HCT116 (cell line): ENCODE data around the gene EMP1. TPM values are rescaled to one million over a fixed set of nuclear protein-coding genes. Genes with fewer than 3 reads are reported as not detected.

Source experiments
- ATAC-seq: fragments of 200-7000 bp; cut with Tn5 transposase; 2 replicates; pipeline ENCODE4 v1.9.1; 2020; ENCODE audit warnings: mild to moderate bottlenecking, moderate library complexity
- BruUV-seq: library from RNA; stranded (reverse); fragments of 400-500 nt; replicated peaks from 2 replicates; lab custom pipeline; 2021; lab: Mats Ljungman, UMichigan
- CTCF ChIA-PET: fragments of 300-600 bp; sonication (Branson Sonifier 250); formaldehyde crosslinking; loops from one replicate; lab custom pipeline; 2021; ENCODE audit warnings: antibody characterized with exemption; lab: Charles Lee
- POLR2A ChIA-PET: fragments of 300-600, 350-600 bp; sonication (Branson Sonifier 250); formaldehyde crosslinking; loops from one replicate; lab custom pipeline; 2021; ENCODE audit warnings: antibody characterized with exemption; lab: Charles Lee
- RAD21 ChIA-PET, 2 experiments: fragments of 300-600 bp; sonication (Branson Sonifier 250); formaldehyde crosslinking; loops; one replicate each; lab custom pipeline; 2023; ENCODE audit warnings: low total read pairs in 2 of 2; ENCODE audit not compliant: uncharacterized antibody in 2 of 2, unreplicated experiment in 2 of 2, low non-redundant PET in 1 of 2; lab: Charles Lee
- DNase-seq: peaks from one replicate; pipeline ENCODE4 v3.0.0-alpha.2; 2010; ENCODE audit warnings: low read depth, low spot score
- H2AFZ ChIP-seq: fragments of 200-600 bp; shearing (Covaris generic), sonication (generic); 2 replicates; pipeline ENCODE4 v1.6.1; 2017; ENCODE audit warnings: low read depth, mixed run types, mixed read lengths, antibody characterized with exemption, low read length; ENCODE audit not compliant: poor library complexity, severe bottlenecking
- H3K27ac ChIP-seq: 2 replicates; pipeline ENCODE4 v1.5.1; 2012; ENCODE audit warnings: low read depth, low read length
- H3K27me3 ChIP-seq: fragments of 200-600 bp; sonication (generic); 2 replicates; pipeline ENCODE4 v1.6.1; 2016; ENCODE audit warnings: mixed run types, low read length, mixed read lengths; ENCODE audit not compliant: insufficient read depth
- H3K36me3 ChIP-seq, 2 experiments: fragments of 200-500 bp in 1 of 2; fragments of 200-600 bp in 1 of 2; sonication (Bioruptor generic) in 1 of 2; sonication (generic) in 1 of 2; 2 replicates each; pipeline versions ENCODE4 v1.5.1 to v1.6.1; 2014 to 2016; ENCODE audit warnings: low read length in 2 of 2, inconsistent platforms in 1 of 2, mixed read lengths in 1 of 2, mixed run types in 1 of 2; ENCODE audit not compliant: insufficient read depth in 2 of 2, control insufficient read depth in 1 of 2
- H3K4me1 ChIP-seq, 2 experiments: fragments of 200-600 bp in 1 of 2; sonication (generic) in 1 of 2; 2 replicates each; pipeline versions ENCODE4 v1.5.1 to v1.6.1; 2012 to 2017; ENCODE audit warnings: low read length in 2 of 2, inconsistent platforms in 1 of 2, mild to moderate bottlenecking in 1 of 2, mixed read lengths in 1 of 2, mixed run types in 1 of 2, moderate library complexity in 1 of 2; ENCODE audit not compliant: insufficient read depth in 2 of 2, control insufficient read depth in 1 of 2
- H3K4me2 ChIP-seq: fragments of 200-600 bp; sonication (generic); 2 replicates; pipeline ENCODE4 v1.6.1; 2017; ENCODE audit warnings: mixed run types, low read length, mixed read lengths
- H3K4me3 ChIP-seq, 2 experiments: fragments of 200-600 bp in 1 of 2; sonication (generic) in 1 of 2; replicated peaks in 1 of 2; 2 replicates each; pipeline ENCODE4 v1.5.1; 2011 to 2016; ENCODE audit warnings: low read length in 2 of 2, control low read depth in 1 of 2, low read depth in 1 of 2, mild to moderate bottlenecking in 1 of 2, mixed read lengths in 1 of 2, mixed run types in 1 of 2
- H3K79me2 ChIP-seq: fragments of 200-600 bp; sonication (generic); 2 replicates; pipeline ENCODE4 v1.6.1; 2017; ENCODE audit warnings: mild to moderate bottlenecking, mixed run types, low read length, moderate library complexity, mixed read lengths; ENCODE audit not compliant: insufficient read depth
- H3K9ac ChIP-seq: fragments of 200-600 bp; sonication (generic); 2 replicates; pipeline ENCODE4 v1.6.1; 2016; ENCODE audit warnings: low read length, mixed read lengths
- H3K9me2 ChIP-seq: fragments of 200-600 bp; sonication (generic), shearing (Covaris generic); 2 replicates; pipeline ENCODE4 v1.6.1; 2017; ENCODE audit warnings: mixed run types, mild to moderate bottlenecking, moderate library complexity; ENCODE audit not compliant: insufficient read depth
- H3K9me3 ChIP-seq, 2 experiments: fragments of 200-500 bp in 1 of 2; fragments of 200-600 bp in 1 of 2; sonication (Bioruptor generic) in 1 of 2; sonication (generic) in 1 of 2; 2 replicates each; pipeline ENCODE4 v1.6.1; 2014 to 2017; ENCODE audit warnings: low read length in 2 of 2, mixed read lengths in 2 of 2, inconsistent platforms in 1 of 2, low read depth in 1 of 2, mild to moderate bottlenecking in 1 of 2, mixed run types in 1 of 2, moderate library complexity in 1 of 2; ENCODE audit not compliant: control insufficient read depth in 1 of 2, insufficient read depth in 1 of 2
- H4K20me1 ChIP-seq: fragments of 200-600 bp; sonication (generic), shearing (Covaris generic); 2 replicates; pipeline ENCODE4 v1.6.1; 2017; ENCODE audit warnings: mixed run types, mild to moderate bottlenecking, moderate library complexity; ENCODE audit not compliant: insufficient read depth
- ATF3 ChIP-seq: IDR thresholded peaks from 2 replicates; pipeline ENCODE4 v1.6.1; 2012
- CBX3 ChIP-seq: IDR thresholded peaks from 2 replicates; pipeline ENCODE4 v1.6.1; 2012; ENCODE audit warnings: low read depth
- CEBPB ChIP-seq: IDR thresholded peaks from 2 replicates; pipeline ENCODE4 v1.6.1; 2012; ENCODE audit warnings: low read depth
- ELF1 ChIP-seq: IDR thresholded peaks from 2 replicates; pipeline ENCODE4 v1.6.1; 2012; ENCODE audit warnings: low read depth, borderline replicate concordance
- EZH2 ChIP-seq: fragments of 200-600 bp; sonication (generic); IDR thresholded peaks from 2 replicates; pipeline ENCODE4 v1.6.1; 2017; ENCODE audit warnings: antibody characterized with exemption, mixed run types
- FOSL1 ChIP-seq: IDR thresholded peaks from 2 replicates; pipeline ENCODE4 v1.6.1; 2012; ENCODE audit warnings: low read depth
- POLR2A ChIP-seq: IDR thresholded peaks from 2 replicates; pipeline ENCODE4 v1.7.0; 2011; ENCODE audit warnings: borderline replicate concordance; ENCODE audit not compliant: insufficient read depth, insufficient read length; ENCODE audit errors: extremely low read depth
- POLR2AphosphoS5 ChIP-seq: IDR thresholded peaks from 2 replicates; pipeline ENCODE4 v1.6.1; 2011; ENCODE audit warnings: mild to moderate bottlenecking, low read depth, low read length, moderate library complexity
- REST ChIP-seq: IDR thresholded peaks from 2 replicates; pipeline ENCODE4 v1.6.1; 2012; ENCODE audit warnings: low read depth
- SP1 ChIP-seq: IDR thresholded peaks from 2 replicates; pipeline ENCODE4 v1.6.1; 2012; ENCODE audit warnings: low read depth
- SRF ChIP-seq: IDR thresholded peaks from 2 replicates; pipeline ENCODE4 v1.6.1; 2012; ENCODE audit warnings: low read depth
- TCF7L2 ChIP-seq: IDR thresholded peaks from 2 replicates; pipeline ENCODE4 v1.7.0; 2011; ENCODE audit warnings: borderline replicate concordance, inconsistent platforms; ENCODE audit not compliant: insufficient read depth, insufficient read length; ENCODE audit errors: extremely low read depth
- ZBTB33 ChIP-seq: IDR thresholded peaks from 2 replicates; pipeline ENCODE4 v1.6.1; 2011; ENCODE audit warnings: mild to moderate bottlenecking, low read length, moderate library complexity; ENCODE audit not compliant: insufficient replicate concordance; ENCODE audit errors: extremely low read depth
- ZNF274 ChIP-seq: fragments of 200-500 bp; sonication (Bioruptor generic); IDR thresholded peaks from 2 replicates; pipeline ENCODE4 v1.6.1; 2014; ENCODE audit warnings: mild to moderate bottlenecking, low read depth, low read length, inconsistent platforms
- intact Hi-C: fragments of 100-400 bp; cut with micrococcal nuclease; formaldehyde crosslinking; loops from 2 replicates; pipeline ENCODE4 v1.10.0; 2022
- total RNA-seq: library from RNA; stranded (reverse); gene quantifications from one replicate; pipeline ENCODE4 v1.2.1, GENCODE V29; 2021; ENCODE audit not compliant: unreplicated experiment

Gene EMP1
- total RNA-seq, 1 experiment from 2014 or later = 110 TPM

GRCh38 chr12:13258197-13258596 is 61.7 kb downstream of the EMP1 start:
- no peak for ATAC-seq
- Histone ChIP-seq H3K27me3 (no peaks in the 10 kb centered on the region), H3K27ac (no peak overlapping the region), H3K9me2 (no peaks in the 10 kb centered on the region), H3K9ac (no peak overlapping the region), H3K4me2 (no peak overlapping the region), H3K4me1 (peaks cover 0 to 15% of the 10 kb centered on the region in 2 experiments; a peak in 2 of 4 replicates), H3K9me3 (no peaks in the 10 kb centered on the region), H3K79me2 (no peaks in the 10 kb centered on the region), H3K36me3 (no peaks in the 10 kb centered on the region), H2AFZ (no peak overlapping the region), H3K4me3 (no peak overlapping the region), H4K20me1 (no peaks in the 10 kb centered on the region)
- ChIA-PET CTCF (no interaction called here), POLR2A (no interaction called here), RAD21 (no interaction called here)
- intact Hi-C loops = no loop called here
- no TSS peak for BruUV-seq
- no peak for DNase-seq
- no peak for TF ChIP-seq ATF3

GRCh38 chr12:13258717-13259119 is 62.2 kb downstream of the EMP1 start:
- no peaks in the 10 kb centered on the region for H3K79me2 ChIP-seq
- DNase-seq = no peak
- H3K9me2 ChIP-seq = no peaks in the 10 kb centered on the region
- ChIA-PET RAD21 (no interaction called here), CTCF (no interaction called here), POLR2A (no interaction called here)
- no peak overlapping the region for H3K27ac ChIP-seq
- H3K4me3 ChIP-seq = no peak overlapping the region
- H3K4me2 ChIP-seq = no peak overlapping the region
- H3K4me1 ChIP-seq = peaks cover 0 to 15% of the 10 kb centered on the region in 2 experiments; a peak in 2 of 4 replicates
- no peaks in the 10 kb centered on the region for H3K36me3 ChIP-seq
- ATAC-seq = no peak
- intact Hi-C loops = no loop called here
- no peaks in the 10 kb centered on the region for H3K27me3 ChIP-seq
- BruUV-seq = no TSS peak
- H3K9me3 ChIP-seq = no peaks in the 10 kb centered on the region
- H3K9ac ChIP-seq = no peak overlapping the region
- H2AFZ ChIP-seq = no peak overlapping the region
- H4K20me1 ChIP-seq = no peaks in the 10 kb centered on the region
- TF ChIP-seq SP1 (no peak), EZH2 (no peak), CEBPB (no peak), ZBTB33 (no peak), FOSL1 (no peak), ELF1 (no peak), CBX3 (no peak), POLR2A (no peak), POLR2AphosphoS5 (no peak), REST (no peak), SRF (no peak), ZNF274 (no peak), TCF7L2 (no peak)
